Activated T-cell treated with anti-CD3 and anti-CD28 coated beads, Interleukin-2, amount 50 U/mL, for 4 hours (primary cell): ENCODE measurements around the gene SKP1. TPM values are rescaled to one million over a fixed set of nuclear protein-coding genes. Genes with fewer than 3 reads are reported as not detected.
A peak's percentile ranks its signal among the peaks of the same experiment; 100 is the strongest.

Experiments
- ATAC-seq, 2 donors: fragments of 200-7000 bp; cut with Tn5 transposase; one replicate each; pipeline ENCODE4 v1.10.0; 2021
- DNase-seq: peaks from one replicate; pipeline ENCODE4 v3.0.0-alpha.2; 2020
- H3K27me3 Mint-ChIP-seq: one replicate; pipeline ENCODE4 v1.8.0; 2021; ENCODE audit warnings: low read depth, mixed read lengths
- H3K36me3 Mint-ChIP-seq: one replicate; pipeline ENCODE4 v1.8.0; 2022; ENCODE audit warnings: mixed read lengths; ENCODE audit not compliant: insufficient read depth
- H3K4me1 Mint-ChIP-seq: one replicate; pipeline ENCODE4 v1.8.0; 2021; ENCODE audit warnings: low read depth, mixed read lengths
- H3K4me3 Mint-ChIP-seq: one replicate; pipeline ENCODE4 v1.8.0; 2021; ENCODE audit warnings: mild to moderate bottlenecking, moderate library complexity, mixed read lengths
- H3K9me3 Mint-ChIP-seq: one replicate; pipeline ENCODE4 v1.8.0; 2021; ENCODE audit warnings: mixed read lengths
- total RNA-seq, 3 donors: library from RNA; stranded (reverse); gene quantifications; one replicate each; pipeline ENCODE4 v1.2.1, GENCODE V29; 2021

Gene SKP1
- total RNA-seq, 3 donors from 2014 or later = 273 to 286 (median 282) TPM

GRCh38 chr5:134131578-134132350 is 45.0 kb downstream of the SKP1 start:
- Mint-ChIP-seq H3K9me3 (no peaks in the 10 kb centered on the region), H3K4me1 (peaks cover 100% of the 10 kb centered on the region), H3K36me3 (peaks cover 19% of the 10 kb centered on the region), H3K27me3 (no peaks in the 10 kb centered on the region), H3K4me3 (peak overlapping the region; percentile 73)
- DNase-seq (no peak), ATAC-seq (peak; percentile 7 to 8)

GRCh38 chr5:134131165-134131564 is 45.6 kb downstream of the SKP1 start:
- H3K4me3 Mint-ChIP-seq = peak overlapping the region; percentile 72
- H3K36me3 Mint-ChIP-seq = peaks cover 19% of the 10 kb centered on the region
- peak; percentile 15 to 31 for ATAC-seq
- DNase-seq = peak; percentile 40
- H3K4me1 Mint-ChIP-seq = peaks cover 99% of the 10 kb centered on the region
- H3K27me3 Mint-ChIP-seq = no peaks in the 10 kb centered on the region
- no peaks in the 10 kb centered on the region for H3K9me3 Mint-ChIP-seq

DNA sequence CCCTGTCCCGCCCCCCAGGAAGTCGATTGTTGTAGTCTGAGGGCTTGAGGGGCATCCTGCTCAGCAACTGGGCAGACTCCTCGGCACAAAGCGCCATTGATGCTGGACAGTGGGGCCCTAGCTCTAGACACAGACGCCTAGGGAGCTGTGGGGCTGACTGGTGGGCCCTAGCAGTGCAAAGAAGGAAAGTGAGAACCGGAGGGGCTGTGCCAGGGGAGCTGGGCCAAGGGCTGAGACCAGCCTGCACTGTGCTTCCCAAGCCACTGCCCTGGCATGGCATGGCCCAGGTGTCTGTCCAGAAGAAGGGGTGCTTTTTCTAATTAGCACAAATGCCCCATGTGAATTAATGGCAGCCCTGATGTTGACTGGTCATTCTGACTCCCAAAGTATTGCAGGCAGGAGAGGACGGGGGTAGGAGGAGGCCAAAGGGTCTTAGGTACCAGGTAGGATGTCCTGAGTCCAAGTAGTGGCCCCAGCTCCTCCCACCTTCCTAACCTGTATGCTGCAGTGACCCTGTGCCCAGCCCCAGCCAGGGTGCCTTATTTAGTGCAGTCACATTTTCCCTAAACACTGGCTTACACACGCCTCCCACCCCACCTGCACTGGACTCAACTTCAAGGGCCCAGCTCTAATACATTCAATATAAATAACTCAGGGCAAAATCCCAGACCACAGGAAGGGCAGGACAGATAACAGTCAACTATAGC is 46.4 kb downstream of the SKP1 start:
- H3K36me3 Mint-ChIP-seq = peaks cover 13% of the 10 kb centered on the region
- H3K9me3 Mint-ChIP-seq = no peaks in the 10 kb centered on the region
- no peaks in the 10 kb centered on the region for H3K27me3 Mint-ChIP-seq
- DNase-seq (no peak), ATAC-seq (no peak)
- H3K4me3 Mint-ChIP-seq = peak overlapping the region; percentile 72
- peaks cover 99% of the 10 kb centered on the region for H3K4me1 Mint-ChIP-seq

DNA sequence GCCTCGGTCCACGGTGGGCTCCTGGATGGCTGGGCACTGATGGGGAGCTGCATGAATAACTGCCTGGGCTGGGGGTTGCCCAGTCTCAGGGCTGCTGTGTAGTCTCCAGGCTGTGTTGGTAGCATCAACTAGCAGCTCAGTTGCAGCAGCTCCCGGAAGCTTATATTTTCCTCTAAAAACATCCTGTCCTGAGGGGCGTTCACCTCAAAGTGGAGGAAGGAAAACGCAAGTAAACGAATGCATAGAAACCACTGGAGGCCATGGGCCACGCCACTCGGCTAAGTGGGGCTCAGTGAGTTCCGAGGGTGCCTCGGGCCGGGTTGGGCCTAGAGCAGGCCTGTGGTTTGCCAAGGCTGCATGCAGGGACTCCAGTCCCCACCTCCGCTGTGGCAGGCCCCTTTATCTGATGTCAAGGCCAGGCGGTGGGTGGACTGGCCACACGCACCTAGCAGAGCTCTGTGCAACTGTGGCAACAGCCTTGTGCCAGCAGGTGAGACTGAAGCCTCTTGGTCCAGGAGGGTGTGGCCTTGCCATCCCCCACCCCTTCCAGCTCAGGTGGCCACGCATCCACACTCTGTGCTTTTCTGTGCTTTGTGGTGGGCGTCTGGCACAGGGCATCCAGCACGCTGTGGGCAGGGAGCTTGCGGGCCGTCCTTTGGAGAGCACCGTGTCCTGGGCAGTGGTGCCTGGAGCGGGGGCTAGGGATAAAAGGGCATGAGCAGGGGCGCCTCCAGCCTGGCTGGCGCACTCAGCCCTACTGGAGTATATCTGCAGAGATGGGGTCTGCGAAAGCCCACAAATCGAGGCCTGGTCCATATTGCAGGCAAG is 47.1 kb downstream of the SKP1 start:
- Mint-ChIP-seq H3K36me3 (peaks cover 9% of the 10 kb centered on the region), H3K4me1 (peaks cover 99% of the 10 kb centered on the region), H3K4me3 (peak overlapping the region; percentile 72), H3K9me3 (no peaks in the 10 kb centered on the region), H3K27me3 (no peaks in the 10 kb centered on the region)
- DNase-seq (no peak), ATAC-seq (no peak)

DNA sequence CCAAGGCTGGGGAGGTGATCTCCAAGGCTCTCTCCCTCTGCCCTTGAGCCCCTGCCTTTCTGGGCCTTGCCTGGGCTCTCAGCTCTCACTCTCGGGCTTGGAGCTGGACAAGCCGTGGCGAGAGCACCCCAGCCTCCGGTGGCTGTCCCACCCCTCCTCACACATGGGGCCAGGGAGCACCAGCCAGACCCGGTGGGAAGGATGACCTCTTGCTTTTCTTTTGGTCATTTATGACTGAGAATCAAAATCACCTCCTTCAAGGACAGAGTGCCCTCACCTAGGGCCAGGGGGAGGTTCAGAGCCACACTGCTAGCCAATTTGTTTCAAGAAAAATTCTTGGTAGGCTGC is 48.1 kb downstream of the SKP1 start:
- H3K27me3 Mint-ChIP-seq = no peaks in the 10 kb centered on the region
- peak overlapping the region; percentile 72 for H3K4me3 Mint-ChIP-seq
- peaks cover 99% of the 10 kb centered on the region for H3K4me1 Mint-ChIP-seq
- DNase-seq = no peak
- no peaks in the 10 kb centered on the region for H3K9me3 Mint-ChIP-seq
- no peak for ATAC-seq
- H3K36me3 Mint-ChIP-seq = peaks cover 8% of the 10 kb centered on the region

GRCh38 chr5:134127988-134128647 is 48.6 kb downstream of the SKP1 start:
- Mint-ChIP-seq H3K27me3 (no peaks in the 10 kb centered on the region), H3K4me1 (peaks cover 99% of the 10 kb centered on the region), H3K9me3 (no peaks in the 10 kb centered on the region), H3K4me3 (peak overlapping the region; percentile 72), H3K36me3 (peaks cover 12% of the 10 kb centered on the region)
- ATAC-seq (peak in 1 of 2 donors; percentile 9), DNase-seq (no peak)

GRCh38 chr5:134127376-134127861 is 49.3 kb downstream of the SKP1 start:
- ATAC-seq (peak; percentile 5 to 23), DNase-seq (peak; percentile 47)
- Mint-ChIP-seq H3K4me1 (peaks cover 99% of the 10 kb centered on the region), H3K9me3 (no peaks in the 10 kb centered on the region), H3K27me3 (no peaks in the 10 kb centered on the region), H3K4me3 (peak overlapping the region; percentile 72), H3K36me3 (peaks cover 12% of the 10 kb centered on the region)

DNA sequence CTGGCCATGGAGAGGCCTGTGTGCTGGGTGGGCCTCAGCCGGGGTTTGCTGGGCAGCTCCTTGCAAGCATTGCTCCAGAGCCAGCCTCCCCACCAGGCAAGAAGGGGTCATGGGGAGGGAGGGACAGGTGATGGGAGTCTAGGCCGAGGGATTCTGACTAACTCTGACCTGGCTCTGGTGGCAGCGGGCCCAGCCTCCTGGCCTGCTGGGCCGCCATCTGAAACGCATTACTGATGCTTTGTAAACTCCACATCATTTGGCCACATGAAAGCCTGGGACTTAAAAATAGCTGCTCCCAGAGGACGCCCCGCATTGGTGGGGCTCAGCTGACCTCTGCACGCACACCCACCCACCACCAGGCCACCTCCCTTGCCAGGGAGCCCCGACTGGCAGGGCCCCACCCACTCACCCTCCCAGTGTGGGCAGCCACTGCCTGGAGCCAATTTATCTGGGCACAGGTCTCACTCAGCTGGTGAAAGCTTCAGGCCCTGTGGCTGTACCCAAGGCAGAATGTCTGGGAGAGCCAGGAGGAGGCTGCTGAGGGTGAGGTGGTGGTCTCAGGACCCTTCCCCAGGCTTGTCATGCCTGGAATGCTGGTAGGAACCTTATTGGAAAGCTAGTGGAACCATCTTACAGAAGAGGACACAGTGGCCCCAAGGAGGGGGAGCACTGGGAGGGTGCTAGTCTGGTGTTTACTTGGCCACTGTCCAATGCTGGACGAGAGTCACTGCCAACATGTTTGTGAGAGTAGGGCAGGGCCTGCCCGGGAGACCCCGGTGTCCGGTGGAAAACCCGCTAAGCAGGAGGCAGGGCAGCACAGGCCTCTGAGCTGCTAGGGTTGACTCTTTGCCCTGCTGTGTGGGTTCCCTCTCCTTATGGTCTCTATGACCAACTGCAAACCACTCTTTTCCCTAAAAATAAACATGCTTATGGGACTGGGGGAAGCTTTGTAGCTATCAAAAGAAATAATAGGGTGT is 51.4 kb downstream of the SKP1 start:
- ATAC-seq (no peak), DNase-seq (no peak)
- no peaks in the 10 kb centered on the region for H3K9me3 Mint-ChIP-seq
- no peaks in the 10 kb centered on the region for H3K27me3 Mint-ChIP-seq
- H3K4me1 Mint-ChIP-seq = peaks cover 99% of the 10 kb centered on the region
- peak overlapping the region; percentile 66 for H3K4me3 Mint-ChIP-seq
- H3K36me3 Mint-ChIP-seq = peaks cover 18% of the 10 kb centered on the region

DNA sequence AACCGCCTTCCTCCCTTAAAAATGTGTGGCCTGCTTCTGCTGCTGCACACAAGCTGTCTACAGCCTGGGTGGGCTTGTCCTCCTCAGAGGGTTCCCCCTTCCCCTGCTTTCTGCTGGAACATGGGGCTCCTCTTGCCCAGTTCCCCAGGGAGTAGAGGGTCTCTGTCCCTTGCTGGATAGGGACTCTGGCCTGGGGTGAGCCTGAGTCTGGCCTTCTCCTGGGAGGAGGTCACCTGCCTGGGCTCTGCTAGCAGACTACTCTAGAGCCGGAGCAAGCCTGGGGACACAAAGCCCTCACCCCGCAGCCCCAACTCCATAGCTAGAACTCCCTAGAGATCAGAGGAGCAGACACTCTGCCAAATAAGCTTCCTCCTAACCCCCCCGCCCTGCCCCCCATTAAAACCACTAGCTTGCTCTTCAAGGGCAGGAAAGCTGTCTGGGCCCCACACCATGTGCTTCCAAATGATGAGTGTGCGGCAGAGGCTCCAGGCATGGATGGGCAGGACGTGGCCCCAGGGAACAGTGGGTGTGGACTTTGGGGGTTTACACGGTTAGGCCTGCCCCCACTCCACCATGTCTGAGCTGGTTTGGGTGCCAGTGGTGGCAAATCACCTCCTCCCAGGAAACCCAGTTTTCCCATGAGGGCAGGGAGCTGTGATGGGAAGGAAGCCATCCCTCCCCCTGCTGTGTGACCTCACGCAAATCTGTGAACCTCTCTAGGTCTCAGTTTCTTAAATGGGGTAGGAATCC is 52.3 kb downstream of the SKP1 start:
- no peaks in the 10 kb centered on the region for H3K27me3 Mint-ChIP-seq
- H3K9me3 Mint-ChIP-seq = no peaks in the 10 kb centered on the region
- DNase-seq = no peak
- ATAC-seq = peak in 1 of 2 donors; percentile 7
- peaks cover 26% of the 10 kb centered on the region for H3K36me3 Mint-ChIP-seq
- H3K4me3 Mint-ChIP-seq = peak overlapping the region; percentile 56
- H3K4me1 Mint-ChIP-seq = peaks cover 99% of the 10 kb centered on the region

DNA sequence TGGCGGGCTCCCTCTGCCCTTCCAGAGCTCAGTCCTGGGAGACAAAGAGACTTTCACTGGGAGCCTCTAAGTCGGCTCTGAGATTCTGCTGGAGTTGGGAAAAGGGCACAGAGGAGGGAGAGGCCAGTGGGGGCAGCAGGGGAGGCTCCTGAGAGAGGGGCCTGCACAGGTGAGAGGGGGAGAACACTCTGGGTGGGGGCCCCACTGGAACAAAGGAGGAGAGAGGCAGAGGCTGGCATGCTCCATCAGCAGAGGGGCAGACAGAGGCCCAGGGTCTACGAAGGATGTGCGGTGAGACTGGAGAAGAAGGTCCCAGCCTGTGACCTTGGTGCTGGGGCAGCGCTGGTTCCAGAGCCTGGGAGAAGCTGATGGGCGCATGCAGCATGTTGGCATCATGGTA is 53.4 kb downstream of the SKP1 start:
- Mint-ChIP-seq H3K27me3 (no peaks in the 10 kb centered on the region), H3K4me3 (peak overlapping the region; percentile 80), H3K36me3 (peaks cover 26% of the 10 kb centered on the region), H3K4me1 (peaks cover 99% of the 10 kb centered on the region), H3K9me3 (no peaks in the 10 kb centered on the region)
- no peak for DNase-seq
- ATAC-seq = no peak

- DNase-seq (peak; percentile 30), ATAC-seq (peak; percentile 29 to 31)
- H3K9me3 Mint-ChIP-seq = no peaks in the 10 kb centered on the region
- H3K4me1 Mint-ChIP-seq = peaks cover 99% of the 10 kb centered on the region
- peak overlapping the region; percentile 80 for H3K4me3 Mint-ChIP-seq
- H3K36me3 Mint-ChIP-seq = peaks cover 29% of the 10 kb centered on the region
- H3K27me3 Mint-ChIP-seq = no peaks in the 10 kb centered on the region
Measured at GRCh38 chr5:134122530-134122929, 54.2 kb downstream of the SKP1 start.

DNA sequence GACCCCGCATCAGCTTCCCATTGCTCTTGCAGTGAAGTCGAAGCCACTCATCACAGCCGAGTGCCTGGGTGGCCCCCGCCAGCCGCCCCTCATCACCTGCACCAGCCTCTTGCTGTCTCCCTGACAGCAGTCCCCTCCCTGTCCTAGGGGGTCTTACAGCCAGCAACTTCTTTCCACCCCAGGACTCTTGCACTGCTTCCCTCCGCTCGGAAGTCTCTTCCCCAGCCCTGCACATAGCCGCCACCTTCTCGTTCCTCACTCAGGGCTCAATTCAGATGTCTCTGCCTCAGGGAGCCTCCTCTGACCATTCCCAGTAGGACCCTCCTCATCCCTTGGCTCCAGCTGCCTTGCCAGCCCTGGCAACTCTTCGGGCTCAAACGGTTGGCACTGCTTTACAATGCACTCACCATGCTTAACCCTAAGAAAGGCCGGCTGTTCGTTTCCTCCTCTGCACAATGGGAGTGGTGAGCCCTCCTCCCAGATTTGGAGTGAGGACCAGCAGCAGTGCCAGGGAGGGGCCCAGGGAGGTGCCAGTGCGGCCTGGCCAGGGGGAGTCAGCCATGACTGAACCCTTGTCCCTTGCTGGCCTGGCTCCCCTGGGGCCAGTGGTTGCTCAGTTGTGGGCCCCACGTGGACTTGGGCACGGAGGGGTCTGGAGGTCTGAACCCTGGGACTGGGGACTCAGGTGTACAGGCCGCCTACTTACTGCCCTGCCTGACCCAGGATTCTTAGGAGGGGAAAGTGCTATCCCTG is 56.2 kb downstream of the SKP1 start:
- Mint-ChIP-seq H3K9me3 (no peaks in the 10 kb centered on the region), H3K27me3 (no peaks in the 10 kb centered on the region), H3K4me3 (peak overlapping the region; percentile 80), H3K4me1 (peaks cover 100% of the 10 kb centered on the region), H3K36me3 (peaks cover 29% of the 10 kb centered on the region)
- no peak for DNase-seq
- no peak for ATAC-seq
